ENCODE measurements around the gene MAP3K1.

- TF ChIP-seq POLR2A (IDR thresholded peaks at IDR 0.05) (peak; percentile 28 to 75), CTCF (IDR thresholded peaks at IDR 0.05) (no peak)
These were observed 94.2 kb downstream of the MAP3K1 start, which contains the start of gene SETD9 for GRCh38 chr5:56909294-56910209.

All from heart left ventricle (tissue), 13 donors.